Right lobe of liver (tissue), 4 donors: ENCODE measurements around the gene TMEM131L.

Experiments
- POLR2A ChIP-seq: fragments of 450-650 bp; IDR thresholded peaks from one replicate; pipeline ENCODE4 v1.6.1; 2017; ENCODE audit warnings: antibody characterized with exemption, mild to moderate bottlenecking
- TF ChIP-seq, protein P1 (sequence below), 4 donors: fragments of 200-600 bp in 3 of 4; fragments of 450-650 bp in 1 of 4; IDR thresholded peaks; one replicate each; pipeline versions ENCODE4 v1.5.1 to v1.8.0; 2016 to 2022; ENCODE audit warnings: antibody characterized with exemption in 4 of 4, mild to moderate bottlenecking in 2 of 4
- donor health status: DM: no; HTN: no; CAD: no.
- donor health status: DM: no; HTN: no; CAD: no.
- donor health status: DM: no; HTN: yes; CAD: no.

DNA sequence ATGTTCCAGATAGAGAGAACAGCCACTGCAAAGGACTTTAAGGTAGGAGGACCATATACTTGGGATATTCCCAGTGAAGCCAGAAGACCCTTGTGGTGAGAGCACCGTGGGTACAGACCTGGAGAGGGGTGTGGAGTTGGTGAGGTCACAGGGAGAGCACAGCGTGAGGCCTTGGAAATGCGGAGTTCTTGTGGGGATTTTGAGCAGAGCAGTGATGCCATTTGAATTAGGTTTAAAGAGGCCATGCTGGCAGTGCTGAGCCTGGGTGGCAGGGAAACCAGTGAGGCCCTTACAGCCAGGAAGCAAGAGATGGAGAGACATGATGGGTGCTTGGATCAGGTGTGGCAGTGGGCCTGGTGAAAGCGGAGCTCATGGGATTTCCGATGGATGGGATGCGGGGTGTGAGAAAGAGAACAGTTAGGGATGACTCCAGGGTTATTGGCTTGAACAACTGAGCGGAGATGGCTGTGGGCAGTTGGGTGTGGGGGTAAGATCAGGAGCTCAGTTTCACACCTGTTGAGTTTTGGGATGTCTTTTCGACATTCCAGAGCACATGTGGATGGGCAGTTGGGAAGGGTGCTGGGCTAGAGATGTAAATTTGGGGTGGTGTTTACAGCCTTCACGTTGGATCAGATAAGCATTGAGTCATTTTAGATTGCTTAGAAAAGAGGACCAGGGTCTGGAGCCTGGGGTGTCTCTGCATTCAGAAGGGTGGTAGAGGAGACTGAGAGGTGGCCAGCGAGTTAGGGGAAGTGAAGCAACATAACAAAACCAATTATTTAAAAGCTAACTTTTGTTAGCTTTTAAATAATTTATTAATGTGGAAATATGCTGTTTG lies 68.9 kb downstream of the TMEM131L start:
- TF ChIP-seq, protein P1, sequence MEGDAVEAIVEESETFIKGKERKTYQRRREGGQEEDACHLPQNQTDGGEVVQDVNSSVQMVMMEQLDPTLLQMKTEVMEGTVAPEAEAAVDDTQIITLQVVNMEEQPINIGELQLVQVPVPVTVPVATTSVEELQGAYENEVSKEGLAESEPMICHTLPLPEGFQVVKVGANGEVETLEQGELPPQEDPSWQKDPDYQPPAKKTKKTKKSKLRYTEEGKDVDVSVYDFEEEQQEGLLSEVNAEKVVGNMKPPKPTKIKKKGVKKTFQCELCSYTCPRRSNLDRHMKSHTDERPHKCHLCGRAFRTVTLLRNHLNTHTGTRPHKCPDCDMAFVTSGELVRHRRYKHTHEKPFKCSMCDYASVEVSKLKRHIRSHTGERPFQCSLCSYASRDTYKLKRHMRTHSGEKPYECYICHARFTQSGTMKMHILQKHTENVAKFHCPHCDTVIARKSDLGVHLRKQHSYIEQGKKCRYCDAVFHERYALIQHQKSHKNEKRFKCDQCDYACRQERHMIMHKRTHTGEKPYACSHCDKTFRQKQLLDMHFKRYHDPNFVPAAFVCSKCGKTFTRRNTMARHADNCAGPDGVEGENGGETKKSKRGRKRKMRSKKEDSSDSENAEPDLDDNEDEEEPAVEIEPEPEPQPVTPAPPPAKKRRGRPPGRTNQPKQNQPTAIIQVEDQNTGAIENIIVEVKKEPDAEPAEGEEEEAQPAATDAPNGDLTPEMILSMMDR (IDR thresholded peaks at IDR 0.05): no peak
- TF ChIP-seq POLR2A: no peak
